ENCODE data around the gene MMP14. TPM values are rescaled to one million over a fixed set of nuclear protein-coding genes. Genes with fewer than 3 reads are reported as not detected.

The MMP14 gene
- total and polyA plus RNA-seq, 2 of the 13 experiments (the other 11 are each of a cell fraction or from before 2014, with no cell fraction given) = 5.2 to 9.8 TPM

GRCh38 chr14:22854963-22855724, 18.8 kb downstream of the MMP14 start (continued):
- peak; percentile 42; the same call in 1 of the 2 replicates for TF ChIP-seq IRF2 (CRISPR knock-in tag; IDR thresholded peaks at IDR 0.05)
- TF ChIP-seq ZNF230 (CRISPR knock-in tag; IDR thresholded peaks at IDR 0.05) = 0 out of 2 replicates have a peak, but pooled peaks have one; percentile 21
- no peak for TF ChIP-seq ZNF333 (CRISPR knock-in tag; IDR thresholded peaks at IDR 0.05; ENCODE audit: borderline replicate concordance)
- peak; percentile 46; the same call in 1 of the 2 replicates for TF ChIP-seq SATB2 (CRISPR knock-in tag; IDR thresholded peaks at IDR 0.05)
- TF ChIP-seq GABPA (IDR thresholded peaks at IDR 0.05; ENCODE audit: low read depth, low read length) = no peak
- TF ChIP-seq GABPA (CRISPR knock-in tag; IDR thresholded peaks at IDR 0.05; ENCODE audit: low read depth) = no peak
- no peak for TF ChIP-seq TAF15 (IDR thresholded peaks at IDR 0.05; ENCODE audit: low read depth, low read length, poor library complexity, severe bottlenecking)
- peak; percentile 78 for TF ChIP-seq ZNF121 (CRISPR knock-in tag; IDR thresholded peaks at IDR 0.05)
- peak; percentile 58; the same call in 1 of the 2 replicates for TF ChIP-seq ZNF335 (CRISPR knock-in tag; IDR thresholded peaks at IDR 0.05)
- no peak for TF ChIP-seq STAT6 (CRISPR knock-in tag; IDR thresholded peaks at IDR 0.05; ENCODE audit: borderline replicate concordance)
- TF ChIP-seq IKZF1 (IDR thresholded peaks at IDR 0.05) = no peak
- no peak for TF ChIP-seq BRF2 (CRISPR knock-in tag; IDR thresholded peaks at IDR 0.05)
- TF ChIP-seq ZNF704 (CRISPR knock-in tag; IDR thresholded peaks at IDR 0.05; ENCODE audit: borderline replicate concordance) = no peak
- TF ChIP-seq ZNF746 (CRISPR knock-in tag; IDR thresholded peaks at IDR 0.05) = no peak
- TF ChIP-seq SALL1 (CRISPR knock-in tag; IDR thresholded peaks at IDR 0.05) = no peak
- no peak for TF ChIP-seq PAX8 (CRISPR knock-in tag; IDR thresholded peaks at IDR 0.05; ENCODE audit: borderline replicate concordance)
- TF ChIP-seq PAWR (CRISPR knock-in tag; IDR thresholded peaks at IDR 0.05; ENCODE audit: borderline replicate concordance) = no peak
- TF ChIP-seq ARID5B (CRISPR knock-in tag; IDR thresholded peaks at IDR 0.05) = peak; percentile 71
